Astrocyte (in vitro differentiated cells and primary cell): ENCODE data around the gene SLC35A3.

Experiments used
- CTCF ChIP-seq: IDR thresholded peaks from 2 replicates; pipeline ENCODE4 v1.5.1; 2011; ENCODE audit warnings: low read depth, mild to moderate bottlenecking, inconsistent platforms, low read length, moderate library complexity; ENCODE audit not compliant: insufficient read depth
- EZH2 ChIP-seq: IDR thresholded peaks from 2 replicates; pipeline ENCODE4 v1.6.1; 2012; ENCODE audit warnings: mild to moderate bottlenecking, low read length, inconsistent platforms; ENCODE audit not compliant: insufficient read depth

GRCh38 chr1:100035214-100035613, 65.4 kb downstream of the SLC35A3 start:
- TF ChIP-seq CTCF = no peak
- TF ChIP-seq EZH2 = no peak
